SK-N-SH (cell line): Measurements from ENCODE around the gene ALG10B. TPM values are rescaled to one million over a fixed set of nuclear protein-coding genes. Genes with fewer than 3 reads are reported as not detected.
"Not testable (repeated sequence)": the region's sequence is repeated elsewhere in the genome, so short reads cannot be mapped to it uniquely, and the experiment has no call there.

Experiments
- CTCF ChIA-PET: fragments of 300-600, 350-600 bp; formaldehyde crosslinking; extraction: SDS; loops from one replicate; lab custom pipeline; 2021; lab: Yijun Ruan, JAX
- POLR2A ChIA-PET: fragments of 350-600 bp; sonication (Branson Sonifier 250); formaldehyde crosslinking; extraction: SDS; loops from one replicate; lab custom pipeline; 2020; ENCODE audit warnings: antibody characterized with exemption, inconsistent platforms; lab: Yijun Ruan, JAX
- DNase-seq: peaks from one replicate; pipeline ENCODE4 v3.0.0; 2012
- H2AFZ ChIP-seq: fragments of 200-600 bp; sonication (generic); 2 replicates; pipeline ENCODE4 v1.8.1; 2016; ENCODE audit warnings: antibody characterized with exemption, mild to moderate bottlenecking, low read depth
- H3F3A ChIP-seq: fragments of 200-600 bp; sonication (generic); replicated peaks from 2 replicates; pipeline ENCODE3; 2016; ENCODE audit warnings: antibody characterized with exemption, mild to moderate bottlenecking; ENCODE audit not compliant: insufficient read depth
- H3K27ac ChIP-seq, 2 experiments: fragments of 200-500 bp in 1 of 2; fragments of 200-600 bp in 1 of 2; sonication (Bioruptor generic) in 1 of 2; sonication (generic), shearing (Covaris generic) in 1 of 2; 2 replicates each; pipeline versions ENCODE4 v1.5.1 to v1.6.1; 2014 to 2016; ENCODE audit warnings: low read depth in 2 of 2, inconsistent platforms in 1 of 2, low read length in 1 of 2, mild to moderate bottlenecking in 1 of 2, mixed read lengths in 1 of 2
- H3K27me3 ChIP-seq: fragments of 200-600 bp; sonication (generic), shearing (Covaris generic); 2 replicates; pipeline ENCODE4 v1.6.1; 2016; ENCODE audit warnings: mixed run types; ENCODE audit not compliant: insufficient read depth
- H3K36me3 ChIP-seq, 2 experiments: fragments of 200-500 bp in 1 of 2; fragments of 200-600 bp in 1 of 2; sonication (Bioruptor generic) in 1 of 2; sonication (generic) in 1 of 2; replicated peaks in 1 of 2; 2 replicates each; pipeline versions ENCODE3 to v1.5.1; 2014 to 2016; ENCODE audit warnings: low read length in 1 of 2, mild to moderate bottlenecking in 1 of 2; ENCODE audit not compliant: insufficient read depth in 2 of 2, control insufficient read depth in 1 of 2
- H3K4me1 ChIP-seq, 2 experiments: fragments of 200-500 bp in 1 of 2; fragments of 200-600 bp in 1 of 2; sonication (Bioruptor generic) in 1 of 2; sonication (generic), shearing (Covaris generic) in 1 of 2; 2 replicates each; pipeline versions ENCODE4 v1.5.1 to v1.6.1; 2014 to 2016; ENCODE audit warnings: low read depth in 1 of 2, low read length in 1 of 2, mixed run types in 1 of 2; ENCODE audit not compliant: insufficient read depth in 2 of 2, control insufficient read depth in 1 of 2
- H3K4me2 ChIP-seq: fragments of 200-600 bp; sonication (generic), shearing (Covaris generic); 2 replicates; pipeline ENCODE4 v1.6.1; 2017; ENCODE audit warnings: mixed run types
- H3K4me3 ChIP-seq, 2 experiments: fragments of 200-500 bp in 1 of 2; fragments of 200-600 bp in 1 of 2; sonication (Bioruptor generic) in 1 of 2; sonication (generic), shearing (Covaris generic) in 1 of 2; 2 replicates each; pipeline versions ENCODE4 v1.5.1 to v1.8.1; 2014 to 2016; ENCODE audit warnings: low read depth in 2 of 2, inconsistent platforms in 1 of 2, low read length in 1 of 2, mild to moderate bottlenecking in 1 of 2, mixed read lengths in 1 of 2, moderate library complexity in 1 of 2
- H3K79me2 ChIP-seq: fragments of 200-600 bp; sonication (generic); 2 replicates; pipeline ENCODE4 v1.8.1; 2017; ENCODE audit warnings: mild to moderate bottlenecking; ENCODE audit not compliant: insufficient read depth
- H3K9ac ChIP-seq: fragments of 200-600 bp; sonication (generic); 2 replicates; pipeline ENCODE4 v1.6.1; 2017; ENCODE audit warnings: mixed run types
- H3K9me2 ChIP-seq: fragments of 200-600 bp; sonication (generic); 2 replicates; pipeline ENCODE4 v1.6.1; 2017; ENCODE audit warnings: mixed run types
- H3K9me3 ChIP-seq: fragments of 200-600 bp; sonication (generic); 2 replicates; pipeline ENCODE4 v1.6.1; 2017; ENCODE audit warnings: mixed run types, mild to moderate bottlenecking, moderate library complexity
- H4K20me1 ChIP-seq: fragments of 200-600 bp; sonication (generic); 2 replicates; pipeline ENCODE4 v1.6.1; 2017; ENCODE audit warnings: mild to moderate bottlenecking, mixed run types; ENCODE audit not compliant: insufficient read depth
- CHD2 ChIP-seq: fragments of 150-350 bp; IDR thresholded peaks from 2 replicates; pipeline ENCODE4 v1.6.1; 2018; ENCODE audit warnings: low read length; ENCODE audit not compliant: partially characterized antibody
- EP300 ChIP-seq, 2 experiments: IDR thresholded peaks; 2 replicates each; pipeline versions ENCODE4 v1.4.0 to v1.6.1; 2012; ENCODE audit warnings: borderline replicate concordance in 1 of 2, low read depth in 1 of 2, low read length in 1 of 2
- FOXJ3 ChIP-seq: sonication (generic); formaldehyde crosslinking; IDR thresholded peaks from 2 replicates; pipeline ENCODE4 v1.5.1; 2020; ENCODE audit warnings: mild to moderate bottlenecking, missing genetic modification reagents
- JUND ChIP-seq: IDR thresholded peaks from 2 replicates; pipeline ENCODE4 v1.4.0; 2012
- MEF2A ChIP-seq: IDR thresholded peaks from 2 replicates; pipeline ENCODE4 v1.4.0; 2012; ENCODE audit warnings: low read depth, borderline replicate concordance
- NFIC ChIP-seq: IDR thresholded peaks from 2 replicates; pipeline ENCODE4 v1.4.0; 2012; ENCODE audit warnings: borderline replicate concordance
- POLR2AphosphoS5 ChIP-seq: IDR thresholded peaks from 2 replicates; pipeline ENCODE4 v1.6.1; 2012; ENCODE audit warnings: low read depth, low read length
- RCOR1 ChIP-seq: fragments of 150-350 bp; IDR thresholded peaks from 2 replicates; pipeline ENCODE4 v1.6.1; 2017; ENCODE audit warnings: antibody characterized with exemption, low read length
- REST ChIP-seq: IDR thresholded peaks from 2 replicates; pipeline ENCODE4 v1.6.1; 2012; ENCODE audit warnings: mild to moderate bottlenecking, low read depth, low read length, moderate library complexity
- RFX5 ChIP-seq: IDR thresholded peaks from 2 replicates; pipeline ENCODE4 v1.6.1; 2012; ENCODE audit warnings: mild to moderate bottlenecking, improper control_type of control experiment, low read length
- SIN3A ChIP-seq: IDR thresholded peaks from 2 replicates; pipeline ENCODE4 v1.6.1; 2012; ENCODE audit warnings: low read depth, mild to moderate bottlenecking, low read length, moderate library complexity, borderline replicate concordance
- TCF12 ChIP-seq: IDR thresholded peaks from 2 replicates; pipeline ENCODE4 v1.4.0; 2012
- USF1 ChIP-seq: IDR thresholded peaks from 2 replicates; pipeline ENCODE4 v1.4.0; 2012; ENCODE audit warnings: low read depth, borderline replicate concordance
- WGBS: methylation state at CpG from one replicate; pipeline ENCODE4 v1.1.6; 2017; ENCODE audit warnings: low lambda C conversion rate; 5-methylcytosine and 5-hydroxymethylcytosine counted together
- polyA plus RNA-seq, 3 experiments: library from polyadenylated mRNA; depleted of rRNA; stranded (reverse); fragments of >200 nt; gene quantifications; 2 replicates each; pipeline ENCODE4 v1.2.3, GENCODE V29; 2012
- TF ChIP-seq, protein P1 (sequence below): IDR thresholded peaks from 2 replicates; pipeline ENCODE4; 2012

ALG10B gene
- polyA plus RNA-seq, 1 of the 3 experiments (the other 2 are of a cell fraction) = 2.6 TPM

DNA sequence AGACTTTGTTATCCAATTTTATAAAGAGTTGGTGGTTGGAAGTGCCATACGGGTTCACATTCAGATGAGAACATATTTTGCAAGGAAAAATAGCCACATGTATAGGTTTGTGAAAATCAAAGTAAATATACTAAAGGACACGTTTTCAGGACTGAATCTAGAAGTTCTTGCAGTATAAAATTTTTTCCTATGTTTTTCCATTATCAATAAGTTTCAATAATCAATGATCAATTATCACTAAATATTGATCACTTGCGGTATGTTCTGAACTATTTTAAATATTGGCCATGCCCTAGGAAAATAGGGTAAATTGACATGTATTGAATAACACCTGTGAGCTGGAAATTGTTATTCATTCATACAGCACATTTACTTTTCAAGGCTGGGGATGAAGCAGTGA, 25.9 kb downstream of the ALG10B start (continued):
- TF ChIP-seq USF1 (no peak), EP300 (IDR thresholded peaks at IDR 0.05; ENCODE audit: borderline replicate concordance in 1 of 2, low read depth in 1 of 2, low read length in 1 of 2) (no peak)
- TF ChIP-seq, protein P1, sequence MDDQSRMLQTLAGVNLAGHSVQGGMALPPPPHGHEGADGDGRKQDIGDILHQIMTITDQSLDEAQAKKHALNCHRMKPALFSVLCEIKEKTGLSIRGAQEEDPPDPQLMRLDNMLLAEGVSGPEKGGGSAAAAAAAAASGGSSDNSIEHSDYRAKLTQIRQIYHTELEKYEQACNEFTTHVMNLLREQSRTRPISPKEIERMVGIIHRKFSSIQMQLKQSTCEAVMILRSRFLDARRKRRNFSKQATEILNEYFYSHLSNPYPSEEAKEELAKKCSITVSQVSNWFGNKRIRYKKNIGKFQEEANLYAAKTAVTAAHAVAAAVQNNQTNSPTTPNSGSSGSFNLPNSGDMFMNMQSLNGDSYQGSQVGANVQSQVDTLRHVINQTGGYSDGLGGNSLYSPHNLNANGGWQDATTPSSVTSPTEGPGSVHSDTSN = no peak

- H3F3A ChIP-seq, H3K9me2 ChIP-seq, H3K27me3 ChIP-seq, H3K36me3 ChIP-seq, H4K20me1 ChIP-seq, H3K4me1 ChIP-seq, H2AFZ ChIP-seq, POLR2A ChIA-PET, H3K27ac ChIP-seq, H3K79me2 ChIP-seq, H3K4me3 ChIP-seq, CTCF ChIA-PET, H3K9ac ChIP-seq, DNase-seq, H3K9me3 ChIP-seq, H3K4me2 ChIP-seq: not testable (repeated sequence)
- WGBS = 8% methylated on average over 4 of the region's 4 CpGs
These were observed 26.7 kb downstream of the ALG10B start for GRCh38 chr12:38343256-38343655.

DNA sequence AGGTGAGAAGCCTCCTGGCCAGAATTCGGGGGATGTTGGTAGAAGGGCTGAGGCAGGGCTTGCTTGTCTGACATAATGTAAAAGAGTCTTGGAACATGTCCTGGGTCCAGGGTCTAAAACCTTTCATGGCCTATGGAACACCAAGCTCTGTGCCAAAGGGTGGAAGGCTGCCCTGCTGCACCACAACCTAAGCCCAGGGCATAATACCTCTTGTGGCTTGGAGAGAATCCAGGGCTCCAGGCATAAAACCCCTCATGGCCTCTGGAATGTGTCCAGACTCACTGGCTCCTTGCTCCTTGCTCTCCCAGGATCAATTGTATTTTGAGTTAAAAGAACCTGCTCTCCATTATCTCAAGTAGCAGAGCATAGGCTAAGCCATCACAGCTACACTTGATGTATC, 27.3 kb downstream of the ALG10B start:
- H3K9me3 ChIP-seq, H2AFZ ChIP-seq, CTCF ChIA-PET, H3K4me1 ChIP-seq, H4K20me1 ChIP-seq, DNase-seq, H3F3A ChIP-seq, H3K79me2 ChIP-seq, H3K4me2 ChIP-seq, H3K36me3 ChIP-seq, H3K27me3 ChIP-seq, H3K9ac ChIP-seq, H3K9me2 ChIP-seq, H3K27ac ChIP-seq, H3K4me3 ChIP-seq: not testable (repeated sequence)
- 0% methylated on average over 1 of the region's 1 CpG for whole genome bisulfite sequencing
- POLR2A ChIA-PET = interaction anchor here (0.6 kb wide), 1 partner anchor 929 kb away, joined by 3 read pairs; no protein-coding TSS in a partner anchor

- Histone ChIP-seq H3F3A (no peaks in the 10 kb centered on the region), H3K36me3 (no peaks in the 10 kb centered on the region), H4K20me1 (no peaks in the 10 kb centered on the region), H3K9ac (no peak overlapping the region), H3K4me1 (no peaks in the 10 kb centered on the region), H3K27me3 (no peaks in the 10 kb centered on the region), H3K9me3 (no peaks in the 10 kb centered on the region), H3K4me3 (no peak overlapping the region), H2AFZ (no peak overlapping the region), H3K27ac (no peak overlapping the region), H3K4me2 (no peak overlapping the region), H3K9me2 (no peaks in the 10 kb centered on the region), H3K79me2 (no peaks in the 10 kb centered on the region)
- DNase-seq = no peak
- ChIA-PET POLR2A (no interaction called here), CTCF (no interaction called here)
- WGBS = 17% methylated on average over 4 of the region's 4 CpGs
- no peak for TF ChIP-seq REST
- TF ChIP-seq SIN3A = no peak
- TF ChIP-seq JUND = no peak
- TF ChIP-seq POLR2AphosphoS5 = no peak
- TF ChIP-seq RCOR1 = no peak
- no peak for TF ChIP-seq RFX5
- TF ChIP-seq NFIC = no peak
- no peak for TF ChIP-seq CHD2
- no peak for TF ChIP-seq FOXJ3 (CRISPR knock-in tag)
- no peak for TF ChIP-seq MEF2A
- TF ChIP-seq TCF12 = no peak
These were observed 34.0 kb downstream of the ALG10B start for GRCh38 chr12:38350342-38351174.
